ENCODE data around the gene RFNG. TPM values are rescaled to one million over a fixed set of nuclear protein-coding genes. Genes with fewer than 3 reads are reported as not detected.

RFNG gene
- total RNA-seq, 1 donor = 33.3 TPM

DNA sequence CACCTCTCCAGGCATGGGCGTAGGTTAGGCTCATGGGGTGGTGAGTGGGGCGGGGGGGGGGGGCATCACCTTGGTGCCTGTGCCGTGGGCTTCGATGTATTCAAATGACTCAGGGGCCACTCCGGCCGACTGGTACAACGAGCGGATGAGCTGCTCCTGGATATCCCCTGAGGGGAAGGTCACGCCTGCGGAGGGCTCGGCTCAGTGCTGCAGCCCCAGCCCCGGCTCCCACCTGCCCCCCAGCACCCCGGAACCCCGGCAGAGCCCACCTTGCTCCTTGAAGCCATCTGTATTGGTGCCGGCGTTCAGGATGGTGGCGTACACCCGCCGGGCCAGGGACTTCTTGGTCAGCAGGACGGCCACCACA lies 41.0 kb upstream of the RFNG start:
- H3K4me3 ChIP-seq (ENCODE audit: low read depth, low read length) = no peak overlapping the region
- no peak for DNase-seq (ENCODE audit: low read depth)
- TF ChIP-seq, protein P1, sequence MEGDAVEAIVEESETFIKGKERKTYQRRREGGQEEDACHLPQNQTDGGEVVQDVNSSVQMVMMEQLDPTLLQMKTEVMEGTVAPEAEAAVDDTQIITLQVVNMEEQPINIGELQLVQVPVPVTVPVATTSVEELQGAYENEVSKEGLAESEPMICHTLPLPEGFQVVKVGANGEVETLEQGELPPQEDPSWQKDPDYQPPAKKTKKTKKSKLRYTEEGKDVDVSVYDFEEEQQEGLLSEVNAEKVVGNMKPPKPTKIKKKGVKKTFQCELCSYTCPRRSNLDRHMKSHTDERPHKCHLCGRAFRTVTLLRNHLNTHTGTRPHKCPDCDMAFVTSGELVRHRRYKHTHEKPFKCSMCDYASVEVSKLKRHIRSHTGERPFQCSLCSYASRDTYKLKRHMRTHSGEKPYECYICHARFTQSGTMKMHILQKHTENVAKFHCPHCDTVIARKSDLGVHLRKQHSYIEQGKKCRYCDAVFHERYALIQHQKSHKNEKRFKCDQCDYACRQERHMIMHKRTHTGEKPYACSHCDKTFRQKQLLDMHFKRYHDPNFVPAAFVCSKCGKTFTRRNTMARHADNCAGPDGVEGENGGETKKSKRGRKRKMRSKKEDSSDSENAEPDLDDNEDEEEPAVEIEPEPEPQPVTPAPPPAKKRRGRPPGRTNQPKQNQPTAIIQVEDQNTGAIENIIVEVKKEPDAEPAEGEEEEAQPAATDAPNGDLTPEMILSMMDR (IDR thresholded peaks at IDR 0.05; ENCODE audit: insufficient read depth, low read length) = no peak

- H3K4me3 ChIP-seq (ENCODE audit: low read depth, low read length) = no peak overlapping the region
- TF ChIP-seq, protein P1 (IDR thresholded peaks at IDR 0.05; ENCODE audit: insufficient read depth, low read length) = no peak
- DNase-seq (ENCODE audit: low read depth) = no peak
These were observed 40.5 kb upstream of the RFNG start for GRCh38 chr17:82092094-82092586.

GRCh38 chr17:82091264-82092066 lies 39.9 kb upstream of the RFNG start:
- H3K4me3 ChIP-seq (ENCODE audit: low read depth, low read length) = no peak overlapping the region
- DNase-seq (ENCODE audit: low read depth) = no peak
- TF ChIP-seq, protein P1 (IDR thresholded peaks at IDR 0.05; ENCODE audit: insufficient read depth, low read length) = no peak

GRCh38 chr17:82090549-82091263 lies 39.1 kb upstream of the RFNG start:
- TF ChIP-seq, protein P1 (IDR thresholded peaks at IDR 0.05; ENCODE audit: insufficient read depth, low read length) = no peak
- DNase-seq (ENCODE audit: low read depth) = no peak

GRCh38 chr17:82089723-82090548 lies 38.3 kb upstream of the RFNG start:
- H3K4me3 ChIP-seq (ENCODE audit: low read depth, low read length) = no peak overlapping the region
- DNase-seq (ENCODE audit: low read depth) = no peak
- TF ChIP-seq, protein P1 (IDR thresholded peaks at IDR 0.05; ENCODE audit: insufficient read depth, low read length) = no peak

More at GRCh38 chr17:82090549-82091263, 39.1 kb upstream of the RFNG start:
- no peak overlapping the region for H3K4me3 ChIP-seq (ENCODE audit: low read depth, low read length)
